GM12865 (cell line): ENCODE results near the gene NEO1.

Source experiments
- DNase-seq: peaks from one replicate; pipeline ENCODE4 v3.0.0; 2010; ENCODE audit warnings: low read depth
- H3K4me3 ChIP-seq: 2 replicates; pipeline ENCODE4 v1.5.1; 2011; ENCODE audit warnings: mild to moderate bottlenecking, low read depth, low read length, control low read depth
- TF ChIP-seq, protein P1 (sequence below): IDR thresholded peaks from 2 replicates; pipeline ENCODE4 v1.5.1; 2011; ENCODE audit warnings: low read length, control low read depth, low read depth, inconsistent platforms; ENCODE audit not compliant: insufficient read depth; ENCODE audit errors: missing control alignments

NEO1 gene

DNA sequence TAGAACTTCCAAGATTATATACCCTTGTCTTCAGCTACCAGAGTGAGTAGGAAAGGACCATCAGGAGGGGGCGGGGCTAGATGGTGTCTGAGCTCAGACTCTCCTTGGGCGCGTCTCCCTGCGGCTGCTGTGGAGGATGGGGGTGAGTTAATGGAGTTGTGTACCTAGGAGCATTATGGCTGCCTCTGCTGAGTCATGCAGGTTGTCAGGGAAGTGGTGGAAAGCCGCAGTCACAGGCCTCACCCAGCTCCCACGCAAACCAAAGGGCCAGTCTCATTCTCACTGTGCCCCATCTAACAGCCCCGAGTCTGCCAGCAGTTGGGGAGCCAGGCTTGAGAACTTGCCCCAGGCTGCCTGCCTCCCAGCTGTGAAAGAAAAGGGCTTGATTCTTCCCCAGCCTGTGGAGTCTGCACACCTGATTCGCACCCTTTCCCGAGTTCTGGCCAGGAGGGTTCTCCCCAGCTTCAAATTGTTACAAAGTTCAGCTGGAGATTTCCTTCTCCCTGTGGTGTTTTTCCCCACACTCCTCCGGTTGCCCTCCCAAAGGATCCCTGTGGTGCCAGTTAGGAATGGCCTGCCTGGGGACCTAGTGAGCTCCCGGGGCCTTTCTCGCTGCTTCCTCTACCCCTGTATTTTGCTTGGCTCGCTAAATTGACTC is 173.2 kb downstream of the NEO1 start:
- DNase-seq, result no peak
- TF ChIP-seq, protein P1, sequence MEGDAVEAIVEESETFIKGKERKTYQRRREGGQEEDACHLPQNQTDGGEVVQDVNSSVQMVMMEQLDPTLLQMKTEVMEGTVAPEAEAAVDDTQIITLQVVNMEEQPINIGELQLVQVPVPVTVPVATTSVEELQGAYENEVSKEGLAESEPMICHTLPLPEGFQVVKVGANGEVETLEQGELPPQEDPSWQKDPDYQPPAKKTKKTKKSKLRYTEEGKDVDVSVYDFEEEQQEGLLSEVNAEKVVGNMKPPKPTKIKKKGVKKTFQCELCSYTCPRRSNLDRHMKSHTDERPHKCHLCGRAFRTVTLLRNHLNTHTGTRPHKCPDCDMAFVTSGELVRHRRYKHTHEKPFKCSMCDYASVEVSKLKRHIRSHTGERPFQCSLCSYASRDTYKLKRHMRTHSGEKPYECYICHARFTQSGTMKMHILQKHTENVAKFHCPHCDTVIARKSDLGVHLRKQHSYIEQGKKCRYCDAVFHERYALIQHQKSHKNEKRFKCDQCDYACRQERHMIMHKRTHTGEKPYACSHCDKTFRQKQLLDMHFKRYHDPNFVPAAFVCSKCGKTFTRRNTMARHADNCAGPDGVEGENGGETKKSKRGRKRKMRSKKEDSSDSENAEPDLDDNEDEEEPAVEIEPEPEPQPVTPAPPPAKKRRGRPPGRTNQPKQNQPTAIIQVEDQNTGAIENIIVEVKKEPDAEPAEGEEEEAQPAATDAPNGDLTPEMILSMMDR, result no peak
- H3K4me3 ChIP-seq, result no peak overlapping the region

DNA sequence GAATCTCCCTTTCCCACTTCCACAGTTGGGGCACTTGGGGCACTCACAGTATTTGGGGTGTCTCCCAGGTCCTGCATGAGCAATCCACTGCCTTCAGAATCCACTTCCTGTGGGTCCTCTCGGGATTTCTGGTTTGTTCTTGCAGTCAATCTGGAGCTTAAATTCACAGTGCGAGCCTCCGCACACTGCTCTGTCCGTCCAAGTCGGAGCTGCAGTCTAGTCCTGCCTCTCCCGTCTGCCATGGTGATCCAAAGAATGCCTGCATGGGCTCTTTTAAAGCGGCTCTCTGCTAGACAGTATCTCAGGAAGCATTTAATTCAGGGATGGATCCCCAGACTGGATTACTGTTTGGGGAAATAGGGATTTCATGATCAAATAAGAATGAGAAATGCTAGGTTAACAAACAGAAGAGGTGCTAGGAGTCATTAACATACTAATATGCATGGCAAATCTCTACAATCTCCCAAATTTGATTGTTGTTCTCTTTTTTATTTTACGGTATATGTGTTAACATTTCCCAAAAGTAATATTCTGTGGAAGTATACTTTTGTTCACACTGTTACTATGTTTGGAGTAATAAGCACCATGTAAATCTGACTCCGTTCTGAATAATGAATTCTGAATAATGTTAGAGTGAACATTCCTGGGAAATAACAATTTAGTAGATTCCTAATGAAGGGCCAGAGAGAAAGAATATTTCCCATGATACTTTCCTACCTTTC is 174.0 kb downstream of the NEO1 start:
- no peak for DNase-seq
- H3K4me3 ChIP-seq, result no peak overlapping the region
- TF ChIP-seq, protein P1, result no peak

- no peak for DNase-seq
- no peak overlapping the region for H3K4me3 ChIP-seq
- TF ChIP-seq, protein P1, result no peak
Observed at GRCh38 chr15:73227433-73228056, 175.3 kb downstream of the NEO1 start.

DNA sequence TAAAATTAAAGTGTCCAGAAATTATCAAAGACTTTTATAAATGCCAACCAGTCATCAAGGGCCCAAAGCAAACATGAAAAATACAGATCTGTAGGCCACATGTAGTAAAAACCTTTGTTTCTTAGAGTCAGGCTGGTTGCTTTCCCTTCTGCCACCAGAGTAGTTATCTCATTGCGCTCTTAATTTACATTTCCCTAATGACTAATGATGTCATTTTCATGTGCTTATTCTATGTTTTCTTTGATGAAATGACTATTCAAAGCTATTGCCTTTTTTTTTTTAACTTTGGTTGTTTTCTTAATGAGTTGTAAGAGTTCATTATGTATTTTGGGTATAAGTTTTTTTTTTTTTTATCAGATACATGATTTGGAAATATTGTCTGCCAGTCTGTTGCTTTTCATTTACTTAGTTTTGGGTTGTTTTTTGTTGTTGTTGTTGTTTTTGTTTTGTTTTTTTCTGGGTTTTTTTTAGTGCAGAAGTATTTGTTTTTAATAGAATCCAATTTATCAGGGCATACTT is 175.9 kb downstream of the NEO1 start:
- no peak for DNase-seq
- TF ChIP-seq, protein P1, result no peak
- H3K4me3 ChIP-seq, result no peak overlapping the region

- TF ChIP-seq, protein P1, result no peak
- DNase-seq, result no peak
Observed at GRCh38 chr15:73231661-73232419, 179.6 kb downstream of the NEO1 start.

DNA sequence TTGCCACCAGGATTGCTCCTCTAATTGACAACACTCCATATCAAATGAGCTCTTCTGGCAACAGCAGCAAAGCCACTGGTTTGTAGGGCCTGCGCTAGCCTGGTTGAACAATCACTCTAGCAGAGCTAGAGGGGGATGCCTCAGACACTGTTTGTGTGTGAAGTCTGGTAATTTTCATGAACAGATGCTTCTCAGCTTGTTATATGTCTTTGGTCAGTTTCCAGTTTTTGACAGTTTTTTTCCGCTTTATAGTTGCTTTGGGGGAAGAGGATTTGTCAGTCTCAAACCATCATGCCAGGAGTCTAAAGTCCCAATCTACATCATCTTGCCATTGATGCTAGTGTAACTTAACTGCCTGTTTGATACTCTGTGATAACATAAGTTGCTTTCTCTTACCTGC is 180.5 kb downstream of the NEO1 start:
- DNase-seq, result no peak
- TF ChIP-seq, protein P1, result no peak
- no peak overlapping the region for H3K4me3 ChIP-seq

More at GRCh38 chr15:73231661-73232419, 179.6 kb downstream of the NEO1 start:
- H3K4me3 ChIP-seq, result no peak overlapping the region
